Measurements from ENCODE around the gene UBN1.

UBN1 gene

DNA sequence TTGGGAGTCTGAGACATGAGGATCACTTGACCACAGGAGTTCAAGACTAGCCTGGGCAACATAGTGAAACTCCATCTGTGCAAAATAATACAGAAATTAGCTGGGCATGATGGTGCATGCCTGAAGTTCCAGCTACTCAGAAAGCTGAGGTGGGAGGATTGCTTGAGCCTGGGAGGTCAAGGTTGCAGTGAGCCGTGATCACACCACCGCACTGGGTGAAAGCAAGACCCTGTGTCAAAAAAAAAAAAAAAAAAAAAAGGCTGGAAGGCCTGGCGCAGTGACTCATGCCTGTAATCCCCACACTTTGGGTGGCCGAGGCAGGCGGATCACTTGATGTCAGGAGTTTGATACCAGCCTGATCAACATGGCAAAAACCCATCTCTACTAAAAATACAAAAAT lies 8.1 kb downstream of the UBN1 start:
- Histone ChIP-seq H4K20me1 (ENCODE audit: insufficient read depth, low read length) (peaks cover 44% of the 10 kb centered on the region), H3K4me1 (ENCODE audit: insufficient read depth, low read length) (peaks cover 3% of the 10 kb centered on the region), H3K27ac (ENCODE audit: low read length) (no peak overlapping the region), H3K4me2 (ENCODE audit: insufficient read depth, low read length) (no peak overlapping the region), H3K4me3 (ENCODE audit: low read depth in 1 of 2, low read length in 2 of 2) (no peak overlapping the region), H3K79me2 (ENCODE audit: insufficient read depth, low read length) (peaks cover 45% of the 10 kb centered on the region), H3K9me3 (ENCODE audit: insufficient read depth, low read length, severe bottlenecking) (no peaks in the 10 kb centered on the region), H3K27me3 (ENCODE audit: insufficient read depth, low read length, poor library complexity) (no peaks in the 10 kb centered on the region), H3K9ac (ENCODE audit: low read depth, low read length) (no peak overlapping the region), H2AFZ (ENCODE audit: low read depth, low read length) (no peak overlapping the region), H3K36me3 (ENCODE audit: insufficient read depth, low read length) (peaks cover 80% of the 10 kb centered on the region)
- ATAC-seq (ENCODE audit: insufficient read depth, low read depth) = no peak
- no peak for TF ChIP-seq CTCF (IDR thresholded peaks at IDR 0.05; ENCODE audit: borderline replicate concordance, extremely low read depth, low read length, poor library complexity, severe bottlenecking)
- no peak for TF ChIP-seq EZH2 (IDR thresholded peaks at IDR 0.05; ENCODE audit: borderline replicate concordance, low read depth, low read length, severe bottlenecking)
- no peak for DNase-seq

- H3K9ac ChIP-seq (ENCODE audit: low read depth, low read length) = no peak overlapping the region
- no peak for DNase-seq
- H3K27me3 ChIP-seq (ENCODE audit: insufficient read depth, low read length, poor library complexity) = no peaks in the 10 kb centered on the region
- H3K4me1 ChIP-seq (ENCODE audit: insufficient read depth, low read length) = no peaks in the 10 kb centered on the region; the same call in 1 of the 2 replicates
- H3K9me3 ChIP-seq (ENCODE audit: insufficient read depth, low read length, severe bottlenecking) = no peaks in the 10 kb centered on the region
- H3K27ac ChIP-seq (ENCODE audit: low read length) = no peak overlapping the region
- H4K20me1 ChIP-seq (ENCODE audit: insufficient read depth, low read length) = peaks cover 42% of the 10 kb centered on the region
- no peak overlapping the region for H3K4me3 ChIP-seq (ENCODE audit: low read depth in 1 of 2, low read length in 2 of 2)
- H3K4me2 ChIP-seq (ENCODE audit: insufficient read depth, low read length) = no peak overlapping the region
- H2AFZ ChIP-seq (ENCODE audit: low read depth, low read length) = no peak overlapping the region
- H3K36me3 ChIP-seq (ENCODE audit: insufficient read depth, low read length) = peaks cover 85% of the 10 kb centered on the region
- peaks cover 44% of the 10 kb centered on the region for H3K79me2 ChIP-seq (ENCODE audit: insufficient read depth, low read length)
- TF ChIP-seq EZH2 (IDR thresholded peaks at IDR 0.05; ENCODE audit: borderline replicate concordance, low read depth, low read length, severe bottlenecking) (no peak), CTCF (IDR thresholded peaks at IDR 0.05; ENCODE audit: borderline replicate concordance, extremely low read depth, low read length, poor library complexity, severe bottlenecking) (no peak)
- no peak for ATAC-seq (ENCODE audit: insufficient read depth, low read depth)
Measured at GRCh38 chr16:4855804-4856203, 8.5 kb downstream of the UBN1 start.

- no peaks in the 10 kb centered on the region for H3K27me3 ChIP-seq (ENCODE audit: insufficient read depth, low read length, poor library complexity)
- H3K79me2 ChIP-seq (ENCODE audit: insufficient read depth, low read length) = peaks cover 50% of the 10 kb centered on the region
- H3K27ac ChIP-seq (ENCODE audit: low read length) = no peak overlapping the region
- H3K4me1 ChIP-seq (ENCODE audit: insufficient read depth, low read length) = no peaks in the 10 kb centered on the region
- H3K9me3 ChIP-seq (ENCODE audit: insufficient read depth, low read length, severe bottlenecking) = no peaks in the 10 kb centered on the region
- no peak for ATAC-seq (ENCODE audit: insufficient read depth, low read depth)
- no peak overlapping the region for H2AFZ ChIP-seq (ENCODE audit: low read depth, low read length)
- H3K9ac ChIP-seq (ENCODE audit: low read depth, low read length) = no peak overlapping the region
- no peak overlapping the region for H3K4me2 ChIP-seq (ENCODE audit: insufficient read depth, low read length)
- H3K36me3 ChIP-seq (ENCODE audit: insufficient read depth, low read length) = peaks cover 99% of the 10 kb centered on the region
- DNase-seq = no peak
- H3K4me3 ChIP-seq (ENCODE audit: low read depth in 1 of 2, low read length in 2 of 2) = no peak overlapping the region
- TF ChIP-seq EZH2 (IDR thresholded peaks at IDR 0.05; ENCODE audit: borderline replicate concordance, low read depth, low read length, severe bottlenecking) (no peak), CTCF (IDR thresholded peaks at IDR 0.05; ENCODE audit: borderline replicate concordance, extremely low read depth, low read length, poor library complexity, severe bottlenecking) (no peak)
- H4K20me1 ChIP-seq (ENCODE audit: insufficient read depth, low read length) = peaks cover 32% of the 10 kb centered on the region
Measured at GRCh38 chr16:4859190-4859899, 12.1 kb downstream of the UBN1 start.

Measured in DND-41 (cell line).